Measurements from ENCODE around the gene SLC32A1.

Gene SLC32A1

DNA sequence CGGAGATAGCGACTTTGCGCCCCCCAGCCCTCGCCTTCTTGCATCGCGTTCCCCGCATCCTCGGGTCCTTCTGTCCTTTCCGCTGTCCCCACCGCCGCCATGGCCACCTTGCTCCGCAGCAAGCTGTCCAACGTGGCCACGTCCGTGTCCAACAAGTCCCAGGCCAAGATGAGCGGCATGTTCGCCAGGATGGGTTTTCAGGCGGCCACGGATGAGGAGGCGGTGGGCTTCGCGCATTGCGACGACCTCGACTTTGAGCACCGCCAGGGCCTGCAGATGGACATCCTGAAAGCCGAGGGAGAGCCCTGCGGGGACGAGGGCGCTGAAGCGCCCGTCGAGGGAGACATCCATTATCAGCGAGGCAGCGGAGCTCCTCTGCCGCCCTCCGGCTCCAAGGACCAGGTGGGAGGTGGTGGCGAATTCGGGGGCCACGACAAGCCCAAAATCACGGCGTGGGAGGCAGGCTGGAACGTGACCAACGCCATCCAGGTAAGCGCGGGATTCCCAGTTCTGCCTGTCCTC lies 401 bp downstream of the SLC32A1 start:
- H3K9ac ChIP-seq: no peak overlapping the region
- H3K4me1 ChIP-seq: no peaks in the 10 kb centered on the region
- no peaks in the 10 kb centered on the region for H3K9me3 ChIP-seq (ENCODE audit: control insufficient read depth, low read length)
- no peak overlapping the region for H3K27ac ChIP-seq
- no peak overlapping the region for H3K4me2 ChIP-seq (ENCODE audit: low read length)
- no peaks in the 10 kb centered on the region for H3K79me2 ChIP-seq
- peaks cover 20% of the 10 kb centered on the region for H3K27me3 ChIP-seq (ENCODE audit: control insufficient read depth, insufficient read depth, low read length)
- TF ChIP-seq, protein P1, sequence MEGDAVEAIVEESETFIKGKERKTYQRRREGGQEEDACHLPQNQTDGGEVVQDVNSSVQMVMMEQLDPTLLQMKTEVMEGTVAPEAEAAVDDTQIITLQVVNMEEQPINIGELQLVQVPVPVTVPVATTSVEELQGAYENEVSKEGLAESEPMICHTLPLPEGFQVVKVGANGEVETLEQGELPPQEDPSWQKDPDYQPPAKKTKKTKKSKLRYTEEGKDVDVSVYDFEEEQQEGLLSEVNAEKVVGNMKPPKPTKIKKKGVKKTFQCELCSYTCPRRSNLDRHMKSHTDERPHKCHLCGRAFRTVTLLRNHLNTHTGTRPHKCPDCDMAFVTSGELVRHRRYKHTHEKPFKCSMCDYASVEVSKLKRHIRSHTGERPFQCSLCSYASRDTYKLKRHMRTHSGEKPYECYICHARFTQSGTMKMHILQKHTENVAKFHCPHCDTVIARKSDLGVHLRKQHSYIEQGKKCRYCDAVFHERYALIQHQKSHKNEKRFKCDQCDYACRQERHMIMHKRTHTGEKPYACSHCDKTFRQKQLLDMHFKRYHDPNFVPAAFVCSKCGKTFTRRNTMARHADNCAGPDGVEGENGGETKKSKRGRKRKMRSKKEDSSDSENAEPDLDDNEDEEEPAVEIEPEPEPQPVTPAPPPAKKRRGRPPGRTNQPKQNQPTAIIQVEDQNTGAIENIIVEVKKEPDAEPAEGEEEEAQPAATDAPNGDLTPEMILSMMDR (IDR thresholded peaks at IDR 0.05): no peak
- no peaks in the 10 kb centered on the region for H3K36me3 ChIP-seq (ENCODE audit: control insufficient read depth, insufficient read depth, low read length)
- H2AFZ ChIP-seq: no peak overlapping the region
- H3K4me3 ChIP-seq (ENCODE audit: low read depth, low read length): no peak overlapping the region

DNA sequence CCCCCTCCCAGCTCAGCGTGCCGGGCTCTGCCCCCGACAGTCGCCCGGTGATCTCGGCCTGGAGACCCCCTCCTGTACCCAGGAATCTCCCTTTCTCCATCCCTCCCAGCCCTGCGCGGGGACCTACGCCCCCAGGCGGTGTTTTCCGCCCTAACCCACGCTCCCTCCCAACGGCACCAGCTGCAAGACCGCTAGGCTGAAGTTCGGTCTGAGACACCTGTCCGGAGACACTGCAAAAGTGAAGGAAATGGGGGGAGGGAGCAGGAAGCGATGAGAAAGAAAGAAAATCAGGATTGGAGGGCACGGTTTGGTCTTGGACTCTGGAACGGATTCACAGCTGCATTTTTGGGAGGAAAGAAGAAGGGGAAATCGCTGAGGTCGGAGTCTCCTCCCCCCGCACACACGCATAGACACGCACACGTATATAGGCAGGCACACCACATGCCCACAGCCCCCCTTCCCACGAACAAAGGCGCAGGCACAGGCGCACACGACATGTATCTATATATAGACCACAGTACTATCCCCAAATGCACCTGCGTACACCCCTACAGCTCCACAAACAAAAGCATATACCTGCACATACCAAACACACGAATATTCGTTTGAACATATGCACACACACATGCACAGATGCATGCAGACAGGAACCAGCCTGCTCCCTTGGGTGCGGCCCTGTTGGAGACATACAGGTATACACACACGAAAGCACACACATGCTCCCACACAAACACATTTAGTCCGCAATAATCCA lies 1.0 kb downstream of the SLC32A1 start:
- H3K27ac ChIP-seq: no peak overlapping the region
- H3K4me2 ChIP-seq (ENCODE audit: low read length): no peak overlapping the region
- H3K9me3 ChIP-seq (ENCODE audit: control insufficient read depth, low read length): no peaks in the 10 kb centered on the region
- no peak overlapping the region for H3K4me3 ChIP-seq (ENCODE audit: low read depth, low read length)
- H3K4me1 ChIP-seq: no peaks in the 10 kb centered on the region
- TF ChIP-seq, protein P1 (IDR thresholded peaks at IDR 0.05): no peak
- peaks cover 26% of the 10 kb centered on the region for H3K27me3 ChIP-seq (ENCODE audit: control insufficient read depth, insufficient read depth, low read length)
- no peak overlapping the region for H3K9ac ChIP-seq
- no peaks in the 10 kb centered on the region for H3K79me2 ChIP-seq
- no peak overlapping the region for H2AFZ ChIP-seq
- no peaks in the 10 kb centered on the region for H3K36me3 ChIP-seq (ENCODE audit: control insufficient read depth, insufficient read depth, low read length)

GRCh38 chr20:38725931-38726803 lies 1.9 kb downstream of the SLC32A1 start:
- no peak overlapping the region for H3K27ac ChIP-seq
- no peak overlapping the region for H2AFZ ChIP-seq
- H3K9me3 ChIP-seq (ENCODE audit: control insufficient read depth, low read length): no peaks in the 10 kb centered on the region
- no peaks in the 10 kb centered on the region for H3K79me2 ChIP-seq
- TF ChIP-seq, protein P1 (IDR thresholded peaks at IDR 0.05): no peak
- H3K4me3 ChIP-seq (ENCODE audit: low read depth, low read length): no peak overlapping the region
- no peak overlapping the region for H3K9ac ChIP-seq
- no peak overlapping the region for H3K4me2 ChIP-seq (ENCODE audit: low read length)
- no peaks in the 10 kb centered on the region for H3K36me3 ChIP-seq (ENCODE audit: control insufficient read depth, insufficient read depth, low read length)
- peaks cover 2% of the 10 kb centered on the region for H3K4me1 ChIP-seq
- peaks cover 31% of the 10 kb centered on the region for H3K27me3 ChIP-seq (ENCODE audit: control insufficient read depth, insufficient read depth, low read length)

GRCh38 chr20:38726804-38727606 lies 2.7 kb downstream of the SLC32A1 start:
- H3K4me2 ChIP-seq (ENCODE audit: low read length): no peak overlapping the region
- peaks cover 31% of the 10 kb centered on the region for H3K27me3 ChIP-seq (ENCODE audit: control insufficient read depth, insufficient read depth, low read length)
- H2AFZ ChIP-seq: no peak overlapping the region
- no peak overlapping the region for H3K4me3 ChIP-seq (ENCODE audit: low read depth, low read length)
- H3K36me3 ChIP-seq (ENCODE audit: control insufficient read depth, insufficient read depth, low read length): no peaks in the 10 kb centered on the region
- H3K79me2 ChIP-seq: no peaks in the 10 kb centered on the region
- no peaks in the 10 kb centered on the region for H3K9me3 ChIP-seq (ENCODE audit: control insufficient read depth, low read length)
- TF ChIP-seq, protein P1 (IDR thresholded peaks at IDR 0.05): no peak
- H3K27ac ChIP-seq: no peak overlapping the region
- peaks cover 10% of the 10 kb centered on the region for H3K4me1 ChIP-seq
- no peak overlapping the region for H3K9ac ChIP-seq

Measured in parathyroid adenoma (tissue), 2 donors.